Ovary (tissue), 3 donors: Measurements from ENCODE around the gene ACAP3.

Experiments
- CTCF ChIP-seq, 3 donors: fragments of 450-650 bp in 2 of 3; fragments of 200-600 bp in 1 of 3; IDR thresholded peaks; one replicate each; pipeline versions ENCODE4 v1.5.1 to v1.8.0; 2016 to 2022; ENCODE audit warnings: antibody characterized with exemption in 3 of 3, mild to moderate bottlenecking in 1 of 3
- EP300 ChIP-seq: sonication (generic); formaldehyde crosslinking; IDR thresholded peaks from one replicate; pipeline ENCODE4 v1.6.1; 2017; ENCODE audit warnings: antibody characterized with exemption
- POLR2A ChIP-seq: fragments of 450-650 bp; IDR thresholded peaks from one replicate; pipeline ENCODE4 v1.6.1; 2017; ENCODE audit warnings: antibody characterized with exemption, mild to moderate bottlenecking, moderate library complexity
- donor health status: DM: no; HTN: no; CAD: no.

- no peak for TF ChIP-seq CTCF (IDR thresholded peaks at IDR 0.05)
- TF ChIP-seq EP300, result no peak
- no peak for TF ChIP-seq POLR2A
Measured at GRCh38 chr1:1268284-1268682, 39.4 kb downstream of the ACAP3 start.
